ENCODE results near the gene RAMACL.
A peak's percentile ranks its signal among the peaks of the same experiment; 100 is the strongest.

Gene RAMACL

GRCh38 chr6:166573511-166574216 is 12.8 kb downstream of the RAMACL start:
- DNase-seq: no peak

DNA sequence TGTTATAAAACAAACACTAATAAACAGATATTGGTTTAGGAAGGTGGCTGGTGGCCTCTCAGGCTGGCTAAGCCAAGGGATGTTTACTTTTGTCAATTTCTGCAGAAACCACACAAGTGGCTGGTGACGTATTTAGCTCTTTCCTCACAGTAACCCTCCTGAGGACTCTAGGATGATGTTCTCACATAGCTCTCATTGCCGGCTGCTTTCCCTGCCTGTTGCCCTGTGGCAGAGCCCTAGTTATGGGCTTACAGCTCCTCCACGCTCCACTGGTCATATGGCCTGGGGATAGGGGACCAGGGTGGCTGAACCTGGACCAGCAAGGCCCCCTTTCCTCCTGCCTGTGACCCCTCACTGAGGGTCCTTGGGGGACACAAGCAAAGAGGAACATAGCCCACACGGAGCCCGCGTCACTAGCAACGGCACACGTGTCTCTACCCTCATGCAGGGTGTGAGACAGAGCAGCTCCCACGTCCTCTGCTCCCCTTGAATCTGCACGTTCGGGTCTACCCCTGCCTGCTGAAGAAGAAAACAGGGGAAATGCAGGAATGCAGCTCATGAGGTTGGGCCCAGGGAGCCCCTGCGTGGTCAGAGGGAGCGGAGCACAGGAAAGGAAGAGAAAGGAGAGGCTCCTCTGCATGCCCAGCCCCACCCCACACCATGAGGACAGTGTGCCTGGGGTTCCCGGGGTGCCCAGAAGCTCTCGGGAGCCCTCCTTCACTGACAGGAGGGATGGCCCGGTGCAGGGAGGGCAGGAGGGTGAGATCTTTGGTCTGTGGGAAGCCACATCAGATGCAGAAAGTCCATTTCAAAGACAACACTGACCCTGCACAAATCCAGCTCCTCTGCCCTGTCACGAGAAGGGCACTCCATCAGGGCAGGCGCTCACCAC is 13.9 kb downstream of the RAMACL start:
- peak; percentile 82 for DNase-seq

DNA sequence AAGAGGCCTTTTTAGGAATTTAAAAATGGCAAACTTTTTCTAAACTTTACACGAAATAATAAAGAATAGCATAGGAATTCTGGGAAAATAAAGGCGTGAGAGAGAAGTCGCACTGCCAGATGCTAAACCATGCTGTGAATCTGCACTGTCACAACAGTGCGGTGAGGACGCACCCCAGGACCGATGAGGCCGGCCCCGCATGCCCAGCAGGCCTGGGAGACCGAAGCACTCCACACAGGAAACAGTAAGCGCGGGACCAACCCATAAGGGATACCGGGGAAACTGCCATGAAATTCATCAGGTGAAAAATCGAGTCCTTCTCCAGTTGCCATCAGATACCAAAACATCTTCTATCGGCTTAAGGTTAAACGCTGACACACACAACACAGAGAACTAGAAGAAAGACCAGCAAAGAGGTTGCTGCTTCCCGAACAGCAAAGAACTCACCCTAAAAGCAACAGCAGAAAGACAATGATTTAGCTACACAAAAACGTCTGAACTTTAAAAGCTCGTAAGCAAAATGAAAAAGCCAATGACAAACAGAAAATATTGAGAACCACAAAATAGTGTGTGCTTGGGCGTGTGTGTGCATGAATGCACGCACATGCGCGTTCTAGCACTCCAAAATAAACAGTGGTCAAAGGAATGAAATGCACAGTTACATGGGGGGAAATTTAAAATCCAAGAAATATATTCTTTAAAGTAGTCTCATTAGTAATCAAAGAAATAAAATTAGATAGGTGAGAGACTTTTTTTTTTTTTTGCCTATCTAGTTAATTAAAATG is 15.4 kb downstream of the RAMACL start:
- no peak for DNase-seq

DNA sequence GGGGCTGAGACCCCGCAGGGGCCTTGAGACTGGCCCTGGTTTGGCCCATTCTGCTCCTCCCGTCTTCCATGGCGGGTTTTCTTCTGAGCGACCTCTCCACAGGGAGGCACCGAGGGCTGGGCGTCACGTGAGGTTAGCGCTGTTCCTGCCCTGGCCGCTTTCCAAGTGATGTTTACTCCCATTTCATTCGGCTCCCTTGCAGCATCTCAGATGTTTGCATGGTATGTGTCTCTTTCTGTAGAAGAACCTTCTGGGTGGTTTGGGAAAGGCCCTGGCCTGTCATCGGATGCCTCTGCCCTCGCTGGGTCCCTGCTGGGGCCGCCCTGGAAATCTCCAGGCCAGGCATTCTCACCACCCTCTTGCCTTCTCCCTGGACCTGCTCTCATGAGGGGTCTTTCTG is 17.3 kb downstream of the RAMACL start:
- DNase-seq: no peak

GRCh38 chr6:166567813-166568212 is 18.7 kb downstream of the RAMACL start:
- DNase-seq: no peak

DNA sequence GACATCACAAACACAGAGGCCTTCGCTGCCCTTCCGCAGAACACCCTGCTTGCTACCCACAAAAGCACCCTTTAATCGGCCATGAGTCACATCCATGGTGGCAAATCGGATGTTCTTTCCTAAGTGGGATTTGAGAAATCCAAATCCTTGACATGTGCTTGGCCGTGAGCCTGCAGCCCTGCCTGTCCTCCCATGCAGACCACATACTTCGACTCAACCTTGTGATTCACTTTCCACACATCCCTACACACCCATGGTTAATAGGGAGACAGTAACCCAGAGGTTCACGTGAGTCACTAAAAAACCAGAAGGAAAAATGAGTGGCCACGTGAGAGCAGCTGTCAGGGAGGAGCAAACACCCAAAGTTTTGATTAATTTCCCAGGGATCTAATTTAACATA is 19.4 kb downstream of the RAMACL start:
- DNase-seq: no peak

DNA sequence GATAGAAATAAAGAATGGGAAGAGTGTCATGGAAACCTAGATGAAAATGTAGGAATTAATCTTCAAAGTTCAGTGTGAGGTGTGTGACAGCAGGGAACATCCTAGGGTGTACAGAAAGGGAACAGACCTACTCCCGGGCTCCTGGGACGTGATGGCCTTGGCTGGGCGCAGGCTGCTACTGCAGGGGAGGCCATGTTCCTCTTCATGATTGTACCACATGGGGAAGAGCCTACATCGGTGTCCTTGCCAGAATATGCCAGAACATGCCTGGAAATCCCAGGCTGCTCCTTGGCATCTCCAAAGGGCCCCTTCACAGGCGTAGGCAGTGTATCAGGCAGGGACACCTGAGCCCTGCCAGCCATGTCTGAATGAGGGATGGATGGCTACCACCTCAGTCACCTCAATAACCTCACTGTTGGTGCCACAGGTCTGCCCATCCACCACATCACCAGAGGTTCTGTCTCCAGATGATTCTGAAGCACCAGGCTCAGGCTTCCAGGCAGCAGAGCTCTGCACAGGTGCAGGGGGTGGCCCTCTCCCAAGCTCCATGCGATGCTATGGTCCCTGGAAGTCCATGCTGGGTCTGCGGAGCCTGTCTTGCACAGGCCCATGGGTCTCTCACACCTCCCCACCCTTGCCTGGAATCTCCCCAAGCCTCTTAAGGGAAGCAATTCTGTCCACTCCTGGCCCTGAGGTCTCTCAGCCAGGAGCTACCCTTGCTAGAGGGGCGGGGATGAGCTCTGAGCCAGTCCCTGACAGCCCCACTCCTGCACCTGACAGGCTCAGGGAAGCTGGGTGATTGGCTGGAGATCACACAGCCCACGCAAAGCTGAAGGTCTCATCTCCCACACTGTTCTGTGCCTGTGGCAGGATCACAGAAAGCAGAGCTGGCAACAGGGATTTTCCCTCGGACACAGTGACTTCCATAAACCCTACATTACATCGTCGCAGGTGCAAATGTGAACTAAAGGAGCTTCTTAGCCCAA is 20.2 kb downstream of the RAMACL start:
- DNase-seq: no peak

GRCh38 chr6:166565084-166565967 is 21.2 kb downstream of the RAMACL start:
- no peak for DNase-seq

DNA sequence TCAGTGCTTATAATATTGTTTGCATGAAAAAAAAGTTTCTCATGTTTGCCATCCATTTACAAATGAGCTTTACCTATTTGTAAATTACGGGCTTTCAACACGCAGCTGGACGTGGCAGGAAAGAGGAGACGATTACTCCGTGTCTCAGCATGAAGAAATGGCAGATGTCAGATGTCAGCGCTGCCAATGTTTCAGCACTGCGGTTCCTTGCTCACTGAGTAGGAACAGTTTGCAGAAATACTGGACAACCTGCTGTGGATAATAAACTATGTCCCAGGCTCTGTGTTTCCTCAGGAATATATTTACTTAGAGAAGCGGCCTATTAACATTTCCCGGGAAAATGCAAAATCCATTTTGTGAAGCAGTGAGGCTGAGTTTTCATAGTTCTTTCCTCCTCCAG is 22.7 kb downstream of the RAMACL start:
- DNase-seq: no peak

DNA sequence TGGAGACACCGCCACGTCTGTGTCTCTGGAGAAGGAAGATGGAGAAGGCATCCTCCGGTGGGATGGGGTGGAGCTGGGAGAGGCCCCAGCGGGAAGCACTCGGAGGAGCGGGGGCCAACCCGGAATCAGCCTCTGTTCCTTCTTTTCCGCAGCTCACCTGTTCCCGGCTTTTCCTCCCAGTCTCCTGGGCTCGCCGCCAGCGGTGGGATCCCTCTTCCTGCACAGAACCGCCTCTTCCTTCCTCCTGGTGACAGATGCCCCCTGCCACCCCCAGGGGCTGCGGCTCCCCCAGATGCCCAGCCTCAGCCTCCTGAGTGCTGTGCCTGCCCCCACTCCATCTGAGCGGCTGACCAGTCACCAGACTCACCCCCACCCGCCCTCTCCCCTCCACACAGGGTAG is 23.3 kb downstream of the RAMACL start:
- no peak for DNase-seq

DNA sequence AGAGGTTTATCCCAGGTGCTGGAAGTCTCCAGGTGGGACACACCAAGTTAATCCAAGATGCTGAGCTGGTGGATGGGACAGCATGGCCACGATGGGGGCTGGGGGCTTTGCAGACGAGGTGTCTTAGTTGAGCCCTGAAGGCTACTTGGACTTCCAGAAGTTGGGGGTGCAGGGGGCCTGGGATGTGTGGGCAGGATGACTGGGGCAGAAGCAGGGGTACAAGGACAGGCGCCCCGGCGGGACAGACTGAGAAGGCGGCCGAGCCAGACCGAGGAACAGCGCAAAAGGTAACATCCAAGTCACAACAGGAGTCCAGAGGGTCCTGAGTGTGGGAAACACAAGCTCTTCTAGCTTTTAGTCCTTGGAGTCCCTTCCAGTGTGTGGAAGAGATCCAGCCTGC is 23.8 kb downstream of the RAMACL start:
- DNase-seq: no peak

DNA sequence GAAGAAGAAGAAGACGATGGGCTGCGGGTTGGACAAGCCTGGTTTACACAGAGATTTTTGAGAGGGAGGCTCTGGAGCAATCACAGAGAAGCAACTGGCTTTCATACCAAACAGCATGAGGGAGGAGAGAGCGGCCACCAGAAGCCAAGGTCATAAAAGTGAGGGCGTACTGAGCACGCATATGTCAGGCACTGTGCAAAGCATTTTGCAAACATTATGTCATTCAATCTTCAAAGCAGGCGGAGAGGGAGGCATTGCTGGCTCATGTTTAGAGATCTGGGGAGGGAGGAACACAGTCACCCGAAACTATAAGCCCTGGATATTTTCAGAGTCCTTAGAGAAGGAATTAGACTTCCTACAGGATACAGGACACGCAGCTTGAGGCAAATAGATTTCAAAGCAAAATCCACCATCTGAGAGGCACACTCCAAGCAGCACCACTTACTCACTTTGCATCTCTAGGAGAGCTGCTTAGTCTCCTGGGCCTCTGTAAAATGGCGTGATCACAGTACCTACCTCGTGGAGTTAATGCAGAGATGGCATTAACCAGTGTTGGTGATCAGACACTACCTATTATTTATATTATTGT is 24.6 kb downstream of the RAMACL start:
- peak; percentile 23 for DNase-seq

DNA sequence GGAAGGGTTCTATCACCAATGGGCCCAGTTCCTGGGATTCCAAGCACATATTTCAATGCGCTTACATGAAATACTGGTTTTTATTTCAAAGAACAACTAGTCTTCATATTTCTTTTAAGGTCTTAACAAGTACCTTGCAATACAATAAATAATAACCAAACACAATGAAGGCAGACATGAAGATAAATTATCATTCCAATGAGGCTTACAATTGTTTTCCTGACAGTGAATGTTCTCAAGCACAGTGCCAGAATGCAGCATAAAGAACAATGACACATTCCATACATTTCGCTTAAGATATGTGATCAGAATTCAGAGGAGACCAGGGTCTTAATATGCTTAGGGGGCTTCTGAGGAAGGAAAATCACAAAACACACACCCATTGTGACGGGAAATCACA is 26.3 kb downstream of the RAMACL start:
- DNase-seq: no peak

GRCh38 chr6:166559662-166560061 is 26.8 kb downstream of the RAMACL start:
- no peak for DNase-seq

DNA sequence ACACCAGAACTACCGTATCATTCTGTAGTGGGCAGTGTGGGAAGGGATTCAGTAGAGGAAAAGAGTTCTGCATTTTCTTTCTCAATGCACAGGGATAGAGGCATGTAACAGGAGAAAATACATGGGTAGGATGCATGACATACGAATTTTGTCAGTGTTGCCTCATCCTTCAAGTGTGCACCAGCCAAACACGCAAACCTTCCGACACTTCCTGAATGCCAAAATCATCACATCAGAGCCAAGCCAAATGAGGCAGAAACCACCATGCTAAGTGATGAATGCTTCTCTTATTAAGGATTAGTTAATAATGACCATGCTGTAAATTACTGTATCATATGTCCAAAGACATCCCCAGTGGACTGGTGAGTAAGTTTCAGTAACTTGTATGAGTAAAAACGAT is 27.3 kb downstream of the RAMACL start:
- DNase-seq: no peak

- DNase-seq: no peak
Measured at GRCh38 chr6:166558156-166559005, 28.1 kb downstream of the RAMACL start.

DNA sequence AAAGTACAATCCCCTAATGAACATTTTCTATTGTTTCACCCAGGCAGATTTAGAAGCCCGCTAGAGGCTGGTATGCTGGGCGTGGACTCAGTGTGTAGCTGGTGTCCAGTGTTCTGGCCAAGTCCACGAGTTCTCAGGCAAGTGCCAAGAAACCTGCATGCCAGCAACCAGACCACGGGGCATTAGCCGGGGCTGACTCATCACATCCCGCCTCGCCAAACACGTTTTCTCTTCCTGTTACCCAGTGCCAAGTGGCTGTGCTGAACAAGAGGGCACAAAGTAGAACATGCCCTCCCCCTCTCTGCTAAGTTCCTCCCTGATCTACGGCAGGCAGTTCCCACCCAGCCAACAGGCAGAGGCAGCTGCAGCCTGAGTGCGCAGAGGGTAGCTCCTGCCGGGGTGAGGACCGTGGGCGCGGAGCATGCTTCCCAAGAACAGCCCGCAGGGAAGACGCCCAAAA is 29.6 kb downstream of the RAMACL start:
- peak; percentile 75 for DNase-seq

DNA sequence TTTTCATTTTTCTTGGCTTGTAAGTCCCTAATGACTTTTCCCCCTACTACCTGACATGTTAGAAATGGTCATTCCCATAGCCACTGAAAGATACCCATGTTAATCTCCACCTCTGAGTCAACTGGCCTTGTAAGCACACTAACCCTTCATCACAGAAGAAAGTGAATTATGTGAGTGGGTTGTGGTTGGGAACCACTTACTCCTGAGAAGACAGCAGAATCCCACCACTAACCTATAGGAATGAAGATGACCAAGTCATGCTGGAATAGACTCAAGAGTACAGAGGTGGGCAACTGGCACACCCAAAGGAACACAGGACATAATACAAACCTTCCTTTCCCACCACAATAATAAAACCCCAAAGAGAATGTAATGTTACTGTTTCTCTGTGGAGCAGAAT is 30.1 kb downstream of the RAMACL start:
- DNase-seq: no peak

DNA sequence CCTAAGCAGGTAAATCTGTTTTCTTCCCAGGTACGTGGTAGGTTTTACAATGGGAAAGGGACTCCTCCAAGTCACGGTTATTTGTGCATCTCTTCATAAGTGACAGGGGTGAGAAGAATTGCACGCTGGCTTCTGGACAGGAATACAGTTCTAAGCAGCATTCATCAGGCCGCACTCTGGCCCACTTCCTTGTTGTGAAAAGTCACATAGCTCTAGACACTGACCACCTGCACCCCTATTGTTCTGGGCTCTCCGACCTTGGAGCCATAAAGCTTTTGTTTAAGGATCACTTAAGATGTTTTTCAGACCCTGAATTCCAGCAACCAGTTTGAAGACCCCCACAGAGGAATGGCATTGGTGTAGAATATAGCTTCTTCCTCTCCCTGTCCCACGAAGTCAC is 31.4 kb downstream of the RAMACL start:
- DNase-seq: no peak

DNA sequence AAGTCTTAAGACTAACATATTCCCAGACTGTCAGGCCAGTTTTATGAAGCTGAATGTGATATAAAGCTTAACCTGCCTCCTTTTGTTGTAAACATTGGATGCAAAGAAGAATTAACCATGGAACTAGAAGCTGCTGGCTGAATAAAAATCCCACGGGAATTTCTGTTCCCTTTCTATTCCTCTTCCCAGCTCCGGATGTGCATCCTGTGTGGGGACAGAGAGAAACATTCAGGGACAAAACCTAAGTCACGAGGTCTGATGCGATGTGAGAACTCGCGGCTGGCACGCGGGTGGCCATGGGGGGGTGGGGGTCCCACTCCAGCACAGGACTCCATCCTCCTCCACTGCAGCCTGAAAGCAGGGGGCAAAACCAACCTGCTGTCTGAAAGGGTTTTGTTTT is 32.2 kb downstream of the RAMACL start:
- no peak for DNase-seq

Measured in SHP77 treated with DMSO at 0.1 percent for 48 hours (cell line).